Measurements from ENCODE around the gene RMND1. TPM values are rescaled to one million over a fixed set of nuclear protein-coding genes. Genes with fewer than 3 reads are reported as not detected.
A peak's percentile ranks its signal among the peaks of the same experiment; 100 is the strongest.

The RMND1 gene
- total and polyA plus RNA-seq, 2 of the 13 experiments (the other 11 are each of a cell fraction or from before 2014, with no cell fraction given) = 34.0 to 72.5 TPM

- TF ChIP-seq HNF4G (IDR thresholded peaks at IDR 0.05; ENCODE audit: borderline replicate concordance, low read depth, low read length) (peak; percentile 88), HNF4G (CRISPR knock-in tag; IDR thresholded peaks at IDR 0.05; ENCODE audit: borderline replicate concordance, low read depth) (no peak), ZNF484 (CRISPR knock-in tag; IDR thresholded peaks at IDR 0.05; ENCODE audit: borderline replicate concordance, low read depth) (no peak), FOXA3 (CRISPR knock-in tag; IDR thresholded peaks at IDR 0.05) (peak; percentile 79), ZNF44 (CRISPR knock-in tag; IDR thresholded peaks at IDR 0.05) (no peak), ZFAT (CRISPR knock-in tag; conservative IDR thresholded peaks at IDR 0.05) (no peak), ZNF574 (CRISPR knock-in tag; IDR thresholded peaks at IDR 0.05) (no peak), PPARG (CRISPR knock-in tag; conservative IDR thresholded peaks at IDR 0.05) (no peak), ZUFSP (CRISPR knock-in tag; IDR thresholded peaks at IDR 0.05; ENCODE audit: borderline replicate concordance) (no peak), YY1 (IDR thresholded peaks at IDR 0.05; ENCODE audit: insufficient read depth, insufficient replicate concordance, low read depth, low read length) (no peak), BCLAF1 (IDR thresholded peaks at IDR 0.05) (no peak), FOXO1 (CRISPR knock-in tag; IDR thresholded peaks at IDR 0.05) (peak; percentile 70; the same call in 1 of the 2 replicates), LBX2 (CRISPR knock-in tag; IDR thresholded peaks at IDR 0.05; ENCODE audit: borderline replicate concordance) (no peak), ZNF441 (CRISPR knock-in tag; IDR thresholded peaks at IDR 0.05; ENCODE audit: borderline replicate concordance) (no peak), ZFP36L1 (CRISPR knock-in tag; IDR thresholded peaks at IDR 0.05) (no peak), ZNF790 (CRISPR knock-in tag; IDR thresholded peaks at IDR 0.05; ENCODE audit: borderline replicate concordance) (no peak), HNRNPH1 (optimal IDR thresholded peaks at IDR 0.05; ENCODE audit: low read depth, low read length) (no peak), CREB1 (IDR thresholded peaks at IDR 0.05) (no peak), CREB1 (CRISPR knock-in tag; IDR thresholded peaks at IDR 0.05) (0 out of 2 replicates have a peak, but pooled peaks have one; percentile 29), FIP1L1 (IDR thresholded peaks at IDR 0.05; ENCODE audit: borderline replicate concordance, insufficient read depth, low read depth, low read length) (no peak), ZEB1 (IDR thresholded peaks at IDR 0.05; ENCODE audit: insufficient replicate concordance, low read depth) (no peak), ZBTB7B (CRISPR knock-in tag; IDR thresholded peaks at IDR 0.05) (no peak), ZNF7 (CRISPR knock-in tag; IDR thresholded peaks at IDR 0.05) (no peak), REL (CRISPR knock-in tag; conservative IDR thresholded peaks at IDR 0.05) (no peak), KDM5A (IDR thresholded peaks at IDR 0.05; ENCODE audit: borderline replicate concordance, low read length) (no peak)
These were observed 46.4 kb upstream of the RMND1 start (continued) for GRCh38 chr6:151498327-151498726.

All from HepG2 (cell line).